Endodermal cell (in vitro differentiated cells): ENCODE measurements around the gene MLKL. TPM values are rescaled to one million over a fixed set of nuclear protein-coding genes. Genes with fewer than 3 reads are reported as not detected.

Experiments used
- DNase-seq: peaks from one replicate; pipeline ENCODE4 v3.0.0-alpha.2; 2017
- H3K27ac ChIP-seq: 2 replicates; pipeline ENCODE4 v1.5.1; 2013; ENCODE audit warnings: mild to moderate bottlenecking, low read depth, low read length, moderate library complexity
- H3K27me3 ChIP-seq: 2 replicates; pipeline ENCODE4 v1.6.1; 2013; ENCODE audit warnings: mild to moderate bottlenecking, low read length, moderate library complexity; ENCODE audit not compliant: insufficient read depth, control insufficient read depth, poor library complexity, severe bottlenecking
- H3K36me3 ChIP-seq: 2 replicates; pipeline ENCODE4 v1.7.0; 2013; ENCODE audit warnings: mild to moderate bottlenecking, low read length, moderate library complexity; ENCODE audit not compliant: control insufficient read depth, insufficient read depth
- H3K4me1 ChIP-seq: one replicate; pipeline ENCODE4 v1.7.0; 2013; ENCODE audit warnings: low read length; ENCODE audit not compliant: control insufficient read depth, insufficient read depth
- H3K4me3 ChIP-seq: 2 replicates; pipeline ENCODE4 v1.5.1; 2013; ENCODE audit warnings: mild to moderate bottlenecking, low read length, moderate library complexity
- H3K9ac ChIP-seq: 2 replicates; pipeline ENCODE4 v1.6.1; 2013; ENCODE audit warnings: mild to moderate bottlenecking, low read length, moderate library complexity; ENCODE audit not compliant: poor library complexity, severe bottlenecking; ENCODE audit errors: extremely low read depth
- H3K9me3 ChIP-seq: 2 replicates; pipeline ENCODE4 v1.6.1; 2013; ENCODE audit warnings: mild to moderate bottlenecking, low read length, moderate library complexity; ENCODE audit not compliant: control insufficient read depth
- H3K27ac Mint-ChIP-seq: 2 replicates; pipeline ENCODE4 v1.8.0; 2020; ENCODE audit warnings: mixed read lengths
- H3K27me3 Mint-ChIP-seq: 2 replicates; pipeline ENCODE4 v1.8.0; 2021; ENCODE audit warnings: mild to moderate bottlenecking, mixed read lengths; ENCODE audit not compliant: insufficient read depth
- H3K36me3 Mint-ChIP-seq: 2 replicates; pipeline ENCODE4 v1.8.0; 2020; ENCODE audit warnings: low read depth, mixed read lengths
- H3K4me1 Mint-ChIP-seq: 2 replicates; pipeline ENCODE4 v1.8.0; 2020; ENCODE audit warnings: mixed read lengths
- H3K4me3 Mint-ChIP-seq: 2 replicates; pipeline ENCODE4 v1.8.0; 2020; ENCODE audit warnings: mild to moderate bottlenecking, moderate library complexity, mixed read lengths
- H3K9me3 Mint-ChIP-seq: 2 replicates; pipeline ENCODE4 v1.8.0; 2020; ENCODE audit warnings: mild to moderate bottlenecking, mixed read lengths
- CTCF ChIP-seq: fragments of 200-600 bp; sonication (generic); conservative IDR thresholded peaks from 2 replicates; pipeline ENCODE4 v1.5.0; 2021; ENCODE audit warnings: antibody characterized with exemption, mild to moderate bottlenecking
- WGBS, 2 experiments: methylation state at CpG; one replicate each; pipeline versions ENCODE4 v1.1.5 to v1.1.7; 2013; ENCODE audit warnings: missing lambda C conversion rate in 2 of 2, mixed read lengths in 1 of 2; ENCODE audit not compliant: insufficient coverage in 1 of 2, insufficient read length in 1 of 2; 5-methylcytosine and 5-hydroxymethylcytosine counted together
- total RNA-seq, 2 donors: library from RNA; stranded (reverse); fragmentation: NEBNext Ultra II Directional in 1 of 2; extraction: Animal tissue kit (Norgen Biotek cat#: 25700) in 1 of 2; gene quantifications; 2 replicates in 1 of 2; 3 replicates in 1 of 2; pipeline ENCODE4 v1.2.1, GENCODE V29; 2021

MLKL gene
- total RNA-seq, 2 donors from 2014 or later = 0.22 to 1.3 TPM

- H3K4me3 ChIP-seq = no peak overlapping the region
- no peak overlapping the region for H3K27ac ChIP-seq
- H3K36me3 ChIP-seq = no peaks in the 10 kb centered on the region
- H3K27me3 Mint-ChIP-seq = peaks cover 34% of the 10 kb centered on the region
- H3K4me3 Mint-ChIP-seq = peak overlapping the region; percentile 68
- DNase-seq = no peak
- H3K27ac Mint-ChIP-seq = no peak overlapping the region
- no peak for TF ChIP-seq CTCF
- no peak overlapping the region for H3K9ac ChIP-seq
- no peaks in the 10 kb centered on the region for H3K9me3 ChIP-seq
- H3K27me3 ChIP-seq = peaks cover 28% of the 10 kb centered on the region
- WGBS, 2 experiments = 100% methylated on average over 1 to 2 of the region's 4 CpGs
- no peaks in the 10 kb centered on the region for H3K4me1 ChIP-seq
- no peaks in the 10 kb centered on the region for H3K36me3 Mint-ChIP-seq
- no peaks in the 10 kb centered on the region for H3K9me3 Mint-ChIP-seq
- H3K4me1 Mint-ChIP-seq = peaks cover 14% of the 10 kb centered on the region
These were observed 996 bp downstream of the MLKL start for GRCh38 chr16:74699666-74700065.

- H3K4me1 Mint-ChIP-seq = peaks cover 14% of the 10 kb centered on the region
- 90 to 93% methylated on average over 3 of the region's 4 CpGs for WGBS, 2 experiments
- Histone ChIP-seq H3K4me1 (no peaks in the 10 kb centered on the region), H3K27me3 (peaks cover 28% of the 10 kb centered on the region), H3K9ac (no peak overlapping the region), H3K9me3 (no peaks in the 10 kb centered on the region), H3K36me3 (no peaks in the 10 kb centered on the region), H3K4me3 (no peak overlapping the region), H3K27ac (no peak overlapping the region)
- TF ChIP-seq CTCF = no peak
- H3K4me3 Mint-ChIP-seq = no peak overlapping the region
- no peak for DNase-seq
- H3K27me3 Mint-ChIP-seq = peaks cover 34% of the 10 kb centered on the region
- H3K36me3 Mint-ChIP-seq = no peaks in the 10 kb centered on the region
- no peak overlapping the region for H3K27ac Mint-ChIP-seq
- no peaks in the 10 kb centered on the region for H3K9me3 Mint-ChIP-seq
These were observed 2.4 kb downstream of the MLKL start for GRCh38 chr16:74698222-74698621.

- H3K27ac ChIP-seq = no peak overlapping the region
- peaks cover 22% of the 10 kb centered on the region for H3K27me3 Mint-ChIP-seq
- H3K4me3 ChIP-seq = peak overlapping the region; percentile 84
- 51 to 65% methylated on average over 13 to 19 of the region's 19 CpGs for whole genome bisulfite sequencing, 2 experiments
- H3K9ac ChIP-seq = no peak overlapping the region
- DNase-seq = peak; percentile 90
- H3K36me3 Mint-ChIP-seq = no peaks in the 10 kb centered on the region
- no peaks in the 10 kb centered on the region for H3K4me1 ChIP-seq
- H3K9me3 ChIP-seq = no peaks in the 10 kb centered on the region
- no peaks in the 10 kb centered on the region for H3K36me3 ChIP-seq
- H3K4me3 Mint-ChIP-seq = peak overlapping the region; percentile 62
- peaks cover 14% of the 10 kb centered on the region for H3K27me3 ChIP-seq
- TF ChIP-seq CTCF = no peak
- peaks cover 13% of the 10 kb centered on the region for H3K4me1 Mint-ChIP-seq
- H3K27ac Mint-ChIP-seq = peak overlapping the region; percentile 64
- H3K9me3 Mint-ChIP-seq = no peaks in the 10 kb centered on the region
These were observed 4.9 kb downstream of the MLKL start for GRCh38 chr16:74695450-74696422.
